COLO668 (cell line): ENCODE results near the gene CCDC88B.
"Not testable (repeated sequence)": the region's sequence is repeated elsewhere in the genome, so short reads cannot be mapped to it uniquely, and the experiment has no call there.

Experiments
- DNase-seq: peaks from one replicate; lab custom pipeline; 2025; ENCODE audit not compliant: unreplicated experiment; lab: John Stamatoyannopoulos, UW

Gene CCDC88B

GRCh38 chr11:64304316-64305072 is 35.5 kb upstream of the CCDC88B start:
- peak; percentile 93 for DNase-seq

GRCh38 chr11:64305075-64305690 is 34.8 kb upstream of the CCDC88B start, which contains the start of gene ESRRA:
ESRRA (plus strand) TSS chr11:64305524; CDS start chr11:64307180, 1,656 bp downstream.
- peak; percentile 100 for DNase-seq

DNA sequence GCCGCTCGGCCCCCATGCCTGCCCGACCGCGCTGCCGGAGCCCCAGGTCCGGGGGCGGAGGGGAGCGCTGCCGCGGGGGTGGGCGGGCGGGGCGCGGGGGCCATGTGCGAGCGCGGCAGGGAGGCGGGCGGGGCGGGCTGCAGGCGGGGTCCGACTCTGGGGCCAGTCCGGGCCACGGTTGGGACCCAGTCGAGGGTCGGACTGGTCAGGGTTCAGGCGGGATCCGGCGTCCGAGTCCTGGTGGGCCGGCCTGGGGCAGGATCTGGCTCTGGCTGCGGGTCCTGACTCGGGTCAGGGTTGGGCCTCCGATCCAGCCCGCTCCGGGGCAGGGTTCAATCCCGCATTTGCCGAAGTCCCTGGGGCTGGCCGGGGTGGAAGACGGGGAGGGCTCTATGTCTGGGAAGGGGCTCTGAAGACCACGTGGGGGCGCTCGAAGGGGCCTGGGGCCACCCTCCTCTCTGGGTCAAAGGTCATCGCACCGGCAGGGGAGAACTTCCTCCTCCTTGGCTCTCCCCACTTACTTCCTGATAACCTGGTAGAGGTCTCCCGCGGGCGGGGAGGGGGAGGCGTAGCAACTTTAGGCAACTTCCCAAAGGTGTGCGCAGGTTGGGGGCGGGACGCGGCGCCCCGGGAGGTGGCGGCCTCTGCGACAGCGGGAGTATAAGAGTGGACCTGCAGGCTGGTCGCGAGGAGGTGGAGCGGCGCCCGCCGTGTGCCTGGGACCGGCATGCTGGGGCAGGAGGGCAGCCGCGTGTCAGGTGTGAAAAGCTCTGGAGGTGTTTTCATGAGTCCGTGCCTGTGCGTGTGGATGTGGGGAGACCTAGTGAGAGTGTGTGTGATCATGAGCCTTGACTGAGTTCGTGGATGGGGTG is 34.1 kb upstream of the CCDC88B start:
- peak; percentile 62 for DNase-seq

- no peak for DNase-seq
Observed at GRCh38 chr11:64306563-64306875, 33.5 kb upstream of the CCDC88B start.

GRCh38 chr11:64306876-64307622 is 33.0 kb upstream of the CCDC88B start:
- no peak for DNase-seq

GRCh38 chr11:64307795-64308194 is 32.2 kb upstream of the CCDC88B start:
- not testable (repeated sequence) for DNase-seq

- DNase-seq = no peak
Observed at GRCh38 chr11:64312947-64313346, 27.1 kb upstream of the CCDC88B start.

DNA sequence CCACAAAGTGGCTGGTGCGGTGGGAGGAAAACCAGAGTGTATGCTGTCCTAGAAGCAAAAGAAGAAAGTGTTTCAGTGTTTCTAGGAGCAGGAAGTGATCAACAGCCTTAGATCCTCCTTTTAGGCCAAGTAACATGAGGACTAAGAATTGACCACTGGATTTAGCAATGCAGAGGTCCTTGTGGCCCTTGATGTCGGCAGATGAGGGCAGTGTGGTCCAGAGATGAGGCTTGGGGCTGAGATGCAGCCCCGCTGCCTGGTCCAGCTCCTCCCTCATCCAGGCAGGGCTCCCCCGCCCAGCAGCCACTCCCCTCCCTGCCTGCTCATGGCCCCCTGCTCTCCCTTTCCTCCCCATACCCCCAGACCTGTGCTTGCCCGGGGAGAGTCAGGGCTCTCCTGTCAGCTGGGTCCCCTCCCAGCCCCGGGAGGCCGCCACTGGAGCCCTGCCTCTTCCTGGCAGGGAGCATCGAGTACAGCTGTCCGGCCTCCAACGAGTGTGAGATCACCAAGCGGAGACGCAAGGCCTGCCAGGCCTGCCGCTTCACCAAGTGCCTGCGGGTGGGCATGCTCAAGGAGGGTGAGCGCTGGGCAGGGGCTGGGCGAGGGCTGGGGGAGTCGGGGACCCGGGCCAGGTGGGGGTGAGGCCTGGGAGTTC is 26.4 kb upstream of the CCDC88B start:
- no peak for DNase-seq

GRCh38 chr11:64314146-64314804 is 25.7 kb upstream of the CCDC88B start:
- no peak for DNase-seq

DNA sequence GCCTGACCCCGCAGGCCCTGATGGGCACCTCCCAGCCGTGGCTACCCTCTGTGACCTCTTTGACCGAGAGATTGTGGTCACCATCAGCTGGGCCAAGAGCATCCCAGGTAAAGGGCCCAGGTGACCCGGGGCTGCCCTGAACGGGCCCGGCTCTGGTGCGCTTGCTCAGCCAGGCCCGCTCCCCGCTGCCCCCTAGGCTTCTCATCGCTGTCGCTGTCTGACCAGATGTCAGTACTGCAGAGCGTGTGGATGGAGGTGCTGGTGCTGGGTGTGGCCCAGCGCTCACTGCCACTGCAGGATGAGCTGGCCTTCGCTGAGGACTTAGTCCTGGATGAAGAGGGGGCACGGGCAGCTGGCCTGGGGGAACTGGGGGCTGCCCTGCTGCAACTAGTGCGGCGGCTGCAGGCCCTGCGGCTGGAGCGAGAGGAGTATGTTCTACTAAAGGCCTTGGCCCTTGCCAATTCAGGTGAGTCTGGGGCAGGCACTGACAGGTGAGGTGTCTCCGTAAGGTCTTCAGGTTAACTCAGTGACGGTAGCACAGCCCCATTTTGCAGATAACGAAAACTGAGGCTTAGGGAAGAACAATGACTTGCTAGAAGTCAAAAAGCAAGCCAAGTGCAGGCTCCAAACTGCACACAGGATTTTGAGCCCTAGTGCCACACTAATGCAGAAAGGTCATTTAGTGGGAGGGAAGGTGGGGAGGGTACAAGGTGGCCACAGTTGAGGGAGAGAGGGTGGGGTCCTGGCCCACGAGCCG is 25.0 kb upstream of the CCDC88B start:
- no peak for DNase-seq

DNA sequence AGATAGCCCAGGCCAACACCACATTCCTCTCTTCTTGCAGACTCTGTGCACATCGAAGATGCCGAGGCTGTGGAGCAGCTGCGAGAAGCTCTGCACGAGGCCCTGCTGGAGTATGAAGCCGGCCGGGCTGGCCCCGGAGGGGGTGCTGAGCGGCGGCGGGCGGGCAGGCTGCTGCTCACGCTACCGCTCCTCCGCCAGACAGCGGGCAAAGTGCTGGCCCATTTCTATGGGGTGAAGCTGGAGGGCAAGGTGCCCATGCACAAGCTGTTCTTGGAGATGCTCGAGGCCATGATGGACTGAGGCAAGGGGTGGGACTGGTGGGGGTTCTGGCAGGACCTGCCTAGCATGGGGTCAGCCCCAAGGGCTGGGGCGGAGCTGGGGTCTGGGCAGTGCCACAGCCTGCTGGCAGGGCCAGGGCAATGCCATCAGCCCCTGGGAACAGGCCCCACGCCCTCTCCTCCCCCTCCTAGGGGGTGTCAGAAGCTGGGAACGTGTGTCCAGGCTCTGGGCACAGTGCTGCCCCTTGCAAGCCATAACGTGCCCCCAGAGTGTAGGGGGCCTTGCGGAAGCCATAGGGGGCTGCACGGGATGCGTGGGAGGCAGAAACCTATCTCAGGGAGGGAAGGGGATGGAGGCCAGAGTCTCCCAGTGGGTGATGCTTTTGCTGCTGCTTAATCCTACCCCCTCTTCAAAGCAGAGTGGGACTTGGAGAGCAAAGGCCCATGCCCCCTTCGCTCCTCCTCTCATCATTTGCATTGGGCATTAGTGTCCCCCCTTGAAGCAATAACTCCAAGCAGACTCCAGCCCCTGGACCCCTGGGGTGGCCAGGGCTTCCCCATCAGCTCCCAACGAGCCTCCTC is 24.1 kb upstream of the CCDC88B start:
- not testable (repeated sequence) for DNase-seq

DNA sequence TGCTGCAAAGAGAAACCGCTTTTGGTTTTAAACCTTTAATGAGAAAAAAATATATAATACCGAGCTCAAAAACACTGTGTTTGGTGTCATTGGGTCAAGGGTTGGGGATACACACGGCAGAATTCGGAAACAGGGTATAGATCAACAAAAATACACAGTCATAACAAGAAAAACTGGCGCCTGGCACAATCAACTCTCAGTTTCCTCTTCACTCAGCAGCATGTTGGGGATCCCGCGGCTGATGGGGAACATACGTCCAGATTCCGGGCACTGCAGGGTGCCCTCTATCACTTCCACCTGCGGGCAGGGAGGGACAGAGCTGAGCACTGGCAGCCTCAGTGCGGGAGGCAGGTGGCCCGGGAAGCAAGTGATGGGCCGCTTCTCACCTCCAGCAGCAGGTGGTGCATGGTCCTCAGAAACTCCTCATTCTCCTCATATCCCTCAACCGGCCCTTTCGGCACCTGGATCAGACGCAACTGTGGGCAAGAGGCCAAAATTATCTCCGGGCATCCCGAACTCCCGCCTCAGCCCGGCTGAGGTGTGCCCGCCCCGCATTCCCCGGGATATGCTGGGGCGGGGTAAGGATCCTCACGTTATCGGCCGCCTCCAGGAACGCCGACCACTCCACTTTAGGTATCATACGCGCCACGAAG is 23.2 kb upstream of the CCDC88B start:
- DNase-seq = peak; percentile 71

GRCh38 chr11:64317325-64317960 is 22.6 kb upstream of the CCDC88B start, which contains the start of gene TRMT112:
TRMT112 (minus strand) TSS chr11:64317559; CDS start chr11:64317526, 33 bp downstream.
- DNase-seq = peak; percentile 96

GRCh38 chr11:64317961-64318765 is 21.8 kb upstream of the CCDC88B start, which contains the start of gene PRDX5:
PRDX5 (plus strand) TSS chr11:64318121; CDS start chr11:64318216, 95 bp downstream.
- peak; percentile 97 for DNase-seq

GRCh38 chr11:64318766-64319761 is 20.9 kb upstream of the CCDC88B start:
- no peak for DNase-seq
